22Rv1 (cell line): ENCODE measurements around the gene XRN2.

ENCODE experiments used
- ZFX ChIP-seq: fragments of 450-650 bp; IDR thresholded peaks from 2 replicates; pipeline ENCODE4 v1.6.1; 2017; ENCODE audit warnings: antibody characterized with exemption, borderline replicate concordance
- TF ChIP-seq, protein P1 (sequence below): fragments of 450-650 bp; IDR thresholded peaks from 2 replicates; pipeline ENCODE4 v1.5.1; 2017; ENCODE audit warnings: mild to moderate bottlenecking

DNA sequence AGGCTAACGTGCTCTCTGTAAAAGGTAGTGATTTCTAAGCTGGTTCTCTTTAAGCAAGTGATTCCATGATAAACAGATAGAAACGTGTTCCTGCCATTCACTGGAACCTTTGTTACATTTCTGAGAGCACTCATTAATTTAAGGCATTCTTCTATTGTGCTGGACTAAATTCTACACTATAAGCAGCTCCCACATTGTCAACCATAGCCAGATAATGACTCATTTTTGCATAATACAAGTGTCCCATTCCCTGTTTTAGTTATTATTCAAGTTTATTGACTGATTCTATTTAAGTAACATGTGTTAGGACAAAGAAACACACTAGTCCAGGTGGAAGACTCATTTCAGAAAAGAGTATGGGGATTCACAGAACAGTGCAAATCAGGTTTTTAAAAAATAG, 13.5 kb upstream of the XRN2 start:
- TF ChIP-seq, protein P1, sequence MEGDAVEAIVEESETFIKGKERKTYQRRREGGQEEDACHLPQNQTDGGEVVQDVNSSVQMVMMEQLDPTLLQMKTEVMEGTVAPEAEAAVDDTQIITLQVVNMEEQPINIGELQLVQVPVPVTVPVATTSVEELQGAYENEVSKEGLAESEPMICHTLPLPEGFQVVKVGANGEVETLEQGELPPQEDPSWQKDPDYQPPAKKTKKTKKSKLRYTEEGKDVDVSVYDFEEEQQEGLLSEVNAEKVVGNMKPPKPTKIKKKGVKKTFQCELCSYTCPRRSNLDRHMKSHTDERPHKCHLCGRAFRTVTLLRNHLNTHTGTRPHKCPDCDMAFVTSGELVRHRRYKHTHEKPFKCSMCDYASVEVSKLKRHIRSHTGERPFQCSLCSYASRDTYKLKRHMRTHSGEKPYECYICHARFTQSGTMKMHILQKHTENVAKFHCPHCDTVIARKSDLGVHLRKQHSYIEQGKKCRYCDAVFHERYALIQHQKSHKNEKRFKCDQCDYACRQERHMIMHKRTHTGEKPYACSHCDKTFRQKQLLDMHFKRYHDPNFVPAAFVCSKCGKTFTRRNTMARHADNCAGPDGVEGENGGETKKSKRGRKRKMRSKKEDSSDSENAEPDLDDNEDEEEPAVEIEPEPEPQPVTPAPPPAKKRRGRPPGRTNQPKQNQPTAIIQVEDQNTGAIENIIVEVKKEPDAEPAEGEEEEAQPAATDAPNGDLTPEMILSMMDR, result no peak
- TF ChIP-seq ZFX, result no peak
